GM13977 (cell line): Measurements from ENCODE around the gene IFT88.

ENCODE experiments used
- DNase-seq: peaks from one replicate; pipeline ENCODE4 v3.0.0; 2012; ENCODE audit warnings: low spot score
- in situ Hi-C: fragments of 300-500 bp; cut with MboI; formaldehyde crosslinking; loops from one replicate; pipeline ENCODE4 v1.12.0; 2022; ENCODE audit warnings: low sequenced_read_pairs, low pct_unique_long_range_greater_than_20kb, mixed read lengths, inconsistent platforms; ENCODE audit not compliant: unreplicated experiment
- TF ChIP-seq, protein P1 (sequence below): IDR thresholded peaks from 2 replicates; pipeline ENCODE4 v1.5.1; 2012; ENCODE audit warnings: mild to moderate bottlenecking, control low read depth; ENCODE audit not compliant: insufficient read depth; ENCODE audit errors: extremely low read depth, missing control alignments

IFT88 gene

DNA sequence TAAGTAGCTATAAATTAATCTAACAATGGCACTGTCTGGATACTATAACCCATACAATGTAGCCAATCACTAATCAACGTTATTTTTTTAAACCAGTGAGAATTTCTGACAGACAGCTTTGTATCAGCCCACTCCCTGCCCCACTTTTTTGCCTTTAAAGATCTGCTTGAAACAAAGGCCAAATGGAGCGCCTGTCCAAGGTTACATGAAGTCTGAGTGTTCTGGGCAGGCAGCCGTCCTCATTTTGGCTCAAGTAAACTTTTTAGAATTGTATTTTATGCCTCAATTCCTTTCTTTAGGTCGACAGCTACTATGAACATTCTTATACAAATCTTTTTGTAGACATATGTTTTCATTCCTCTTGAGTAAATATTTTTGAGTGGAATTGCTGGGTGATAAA lies 6.2 kb downstream of the IFT88 start:
- in situ Hi-C loops: no loop called here

DNA sequence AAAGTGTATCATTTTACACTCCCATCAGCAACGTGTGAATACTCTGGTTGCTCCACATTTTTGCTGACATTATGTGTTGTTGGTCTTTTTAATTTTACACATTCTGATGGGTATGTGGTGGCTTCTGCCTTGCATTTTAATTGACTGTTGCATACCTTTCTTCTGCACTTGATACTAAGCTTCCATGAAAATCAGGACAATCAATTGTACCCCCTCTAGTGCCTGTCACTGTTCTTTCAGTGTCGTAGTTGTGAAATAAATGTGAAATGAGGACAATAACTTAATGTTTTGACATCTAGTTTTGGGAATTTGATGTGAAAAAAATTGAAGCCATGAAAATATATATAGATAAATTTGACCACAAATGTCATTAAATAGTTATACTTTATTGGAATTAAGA lies 6.7 kb downstream of the IFT88 start:
- in situ Hi-C loops: no loop called here
- no peak for DNase-seq

More for the DNA sequence above, 6.2 kb downstream of the IFT88 start:
- DNase-seq: no peak
- TF ChIP-seq, protein P1, sequence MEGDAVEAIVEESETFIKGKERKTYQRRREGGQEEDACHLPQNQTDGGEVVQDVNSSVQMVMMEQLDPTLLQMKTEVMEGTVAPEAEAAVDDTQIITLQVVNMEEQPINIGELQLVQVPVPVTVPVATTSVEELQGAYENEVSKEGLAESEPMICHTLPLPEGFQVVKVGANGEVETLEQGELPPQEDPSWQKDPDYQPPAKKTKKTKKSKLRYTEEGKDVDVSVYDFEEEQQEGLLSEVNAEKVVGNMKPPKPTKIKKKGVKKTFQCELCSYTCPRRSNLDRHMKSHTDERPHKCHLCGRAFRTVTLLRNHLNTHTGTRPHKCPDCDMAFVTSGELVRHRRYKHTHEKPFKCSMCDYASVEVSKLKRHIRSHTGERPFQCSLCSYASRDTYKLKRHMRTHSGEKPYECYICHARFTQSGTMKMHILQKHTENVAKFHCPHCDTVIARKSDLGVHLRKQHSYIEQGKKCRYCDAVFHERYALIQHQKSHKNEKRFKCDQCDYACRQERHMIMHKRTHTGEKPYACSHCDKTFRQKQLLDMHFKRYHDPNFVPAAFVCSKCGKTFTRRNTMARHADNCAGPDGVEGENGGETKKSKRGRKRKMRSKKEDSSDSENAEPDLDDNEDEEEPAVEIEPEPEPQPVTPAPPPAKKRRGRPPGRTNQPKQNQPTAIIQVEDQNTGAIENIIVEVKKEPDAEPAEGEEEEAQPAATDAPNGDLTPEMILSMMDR: no peak

DNA sequence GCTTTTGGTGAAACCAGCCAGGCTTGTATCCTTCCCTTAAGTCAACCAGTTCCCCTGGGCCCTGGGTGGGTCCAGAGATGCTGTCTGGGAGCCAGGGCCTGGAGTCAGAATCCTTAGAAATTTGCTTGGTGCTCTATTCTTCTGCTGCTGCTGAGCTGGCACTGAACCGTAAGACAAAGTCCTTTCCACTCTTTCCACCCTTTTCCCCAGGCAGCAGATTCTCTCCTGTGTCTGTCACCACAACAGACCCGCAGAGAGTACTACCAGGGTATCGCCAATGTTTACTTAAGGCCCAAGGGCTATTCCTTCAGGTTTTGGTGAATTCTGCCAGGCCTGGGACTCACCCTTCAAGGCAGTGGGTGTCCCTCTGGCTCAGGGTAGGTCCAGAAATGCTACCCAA lies 12.2 kb downstream of the IFT88 start:
- no peak for DNase-seq
- TF ChIP-seq, protein P1: no peak
- in situ Hi-C loops: no loop called here

More for the DNA sequence above, 6.7 kb downstream of the IFT88 start:
- TF ChIP-seq, protein P1: no peak

DNA sequence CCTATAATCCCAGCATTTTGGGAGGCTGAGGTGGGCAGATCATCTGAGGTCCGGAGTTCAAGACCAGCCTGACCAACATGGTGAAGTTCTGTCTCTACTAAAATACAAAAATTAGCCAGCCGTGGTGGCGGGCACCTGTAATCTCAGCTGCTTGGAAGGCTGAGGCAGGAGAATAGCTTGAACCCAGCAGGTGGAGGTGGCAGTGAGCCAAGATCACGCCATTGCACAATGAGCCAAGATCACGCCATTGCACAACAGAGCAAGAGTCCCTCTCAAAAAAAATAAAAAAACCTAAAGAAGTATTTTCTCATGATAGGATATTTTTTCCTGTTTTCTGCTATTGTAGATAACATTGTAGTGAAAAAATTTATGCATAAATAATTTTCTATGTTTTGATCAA lies 13.3 kb downstream of the IFT88 start:
- no peak for DNase-seq
- in situ Hi-C loops: no loop called here
- TF ChIP-seq, protein P1: no peak

DNA sequence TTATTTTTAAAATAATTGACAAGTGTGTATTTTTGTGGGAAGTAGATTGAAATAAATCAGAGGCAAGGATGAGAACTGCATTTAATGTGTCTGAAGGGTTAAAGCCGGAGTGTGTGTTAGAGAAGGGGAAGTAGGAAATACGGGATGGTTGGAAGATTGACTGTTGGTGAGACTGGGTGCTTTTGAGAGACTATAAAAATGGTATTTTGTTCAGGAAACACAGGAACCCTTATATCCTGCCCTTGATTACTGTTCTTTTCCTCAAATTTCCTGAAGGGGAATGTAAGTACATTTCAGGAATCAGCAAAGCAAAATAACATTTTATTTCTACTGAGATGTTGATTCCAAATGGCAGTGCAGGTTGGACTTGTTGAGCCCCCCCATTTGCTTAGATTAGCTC lies 15.1 kb downstream of the IFT88 start:
- TF ChIP-seq, protein P1: no peak
- in situ Hi-C loops: no loop called here
- no peak for DNase-seq

DNA sequence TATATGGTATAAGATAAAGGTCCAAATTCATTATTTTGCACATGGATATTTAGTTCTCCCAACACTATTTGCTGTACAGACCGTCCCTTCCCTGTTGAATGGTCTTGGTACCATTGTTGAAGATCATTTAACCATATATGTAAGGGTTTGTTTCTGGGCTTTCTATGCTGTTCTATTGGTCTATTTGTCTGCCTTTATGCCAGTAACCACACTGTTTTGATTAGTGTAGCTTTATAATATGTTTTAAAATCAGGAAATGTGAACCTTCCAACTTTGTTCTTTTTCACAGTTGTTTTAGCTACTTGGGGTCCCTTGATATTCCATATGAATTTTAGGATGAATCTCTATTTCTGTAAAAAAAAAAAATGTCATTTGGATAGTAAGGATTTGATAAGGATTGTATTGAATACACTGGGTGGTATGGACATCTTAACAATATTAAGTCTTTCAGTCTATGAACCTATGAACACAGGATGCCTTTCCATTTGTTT lies 16.9 kb downstream of the IFT88 start:
- TF ChIP-seq, protein P1: no peak
- in situ Hi-C loops: no loop called here
- DNase-seq: no peak

DNA sequence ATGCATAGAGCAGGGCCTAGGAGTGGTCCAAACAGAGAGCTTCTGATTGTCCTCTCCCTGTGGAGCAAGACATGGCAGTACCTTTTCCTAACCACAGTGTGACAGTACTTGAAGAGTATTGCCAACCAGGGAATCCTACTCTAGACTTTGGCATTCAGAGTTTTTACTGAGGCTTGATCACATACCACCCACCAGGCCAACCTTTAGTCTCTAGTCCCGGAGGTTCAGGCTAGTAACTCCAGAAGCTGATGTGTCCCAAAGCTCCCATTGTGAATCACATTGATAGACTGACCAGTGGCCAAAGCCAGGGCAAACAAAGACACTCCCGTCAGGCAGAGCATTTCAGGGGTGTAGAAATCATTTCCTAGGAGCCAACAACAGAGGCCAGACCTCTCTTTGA lies 18.4 kb downstream of the IFT88 start:
- in situ Hi-C loops: no loop called here
- TF ChIP-seq, protein P1: no peak
- DNase-seq: no peak
